Right atrium auricular region (tissue), 2 donors: ENCODE data around the gene SSTR5. TPM values are rescaled to one million over a fixed set of nuclear protein-coding genes. Genes with fewer than 3 reads are reported as not detected.

Experiments used
- DNase-seq: peaks from one replicate; pipeline ENCODE4 v3.0.0-alpha.2; 2019; ENCODE audit warnings: low spot score
- H3K27ac ChIP-seq, 2 donors: fragments of 200-600 bp; sonication (generic); 1 replicate in 1 of 2; 2 replicates in 1 of 2; pipeline ENCODE4 v1.5.1; 2016 to 2019
- H3K27me3 ChIP-seq, 2 donors: fragments of 200-600 bp; sonication (generic); one replicate each; pipeline versions ENCODE4 v1.5.1 to v1.6.0; 2017 to 2019
- H3K36me3 ChIP-seq: fragments of 200-600 bp; sonication (generic); one replicate; pipeline ENCODE4 v1.5.1; 2016
- H3K4me1 ChIP-seq, 2 donors: fragments of 200-600 bp; sonication (generic); one replicate each; pipeline versions ENCODE4 v1.5.1 to v1.6.0; 2017 to 2019
- H3K4me3 ChIP-seq, 2 donors: fragments of 200-600 bp; sonication (generic); 1 replicate in 1 of 2; 2 replicates in 1 of 2; pipeline ENCODE4 v1.5.1; 2017 to 2019; ENCODE audit warnings: mild to moderate bottlenecking in 1 of 2, moderate library complexity in 1 of 2
- H3K9me3 ChIP-seq, 2 donors: fragments of 200-600 bp; sonication (generic); one replicate each; pipeline ENCODE4 v1.5.1; 2019
- CTCF ChIP-seq, 2 donors: fragments of 200-600 bp; sonication (generic); IDR thresholded peaks; one replicate each; pipeline ENCODE4 v1.5.1; 2019; ENCODE audit warnings: antibody characterized with exemption in 2 of 2
- total RNA-seq, 2 donors: library from RNA; depleted of rRNA; stranded (reverse); fragments of >200 nt; gene quantifications; one replicate each; pipeline ENCODE4 v1.1.0, GENCODE V29; 2016

The SSTR5 gene
- total RNA-seq, 2 donors from 2014 or later: 2.7 to 14.1 TPM

GRCh38 chr16:1101573-1102332 is 29.2 kb downstream of the SSTR5 start:
- Histone ChIP-seq H3K27ac (no peak overlapping the region), H3K4me1 (peaks cover 0 to 32% of the 10 kb centered on the region in 2 donors), H3K27me3 (no peaks in the 10 kb centered on the region), H3K9me3 (no peaks in the 10 kb centered on the region), H3K36me3 (no peaks in the 10 kb centered on the region), H3K4me3 (no peak overlapping the region)
- DNase-seq: no peak
- TF ChIP-seq CTCF (IDR thresholded peaks at IDR 0.05): no peak

- TF ChIP-seq CTCF (IDR thresholded peaks at IDR 0.05): no peak
- H3K9me3 ChIP-seq: no peaks in the 10 kb centered on the region
- no peak overlapping the region for H3K4me3 ChIP-seq
- H3K27me3 ChIP-seq: peaks cover 0 to 3% of the 10 kb centered on the region in 2 donors
- H3K36me3 ChIP-seq: no peaks in the 10 kb centered on the region
- peaks cover 0 to 26% of the 10 kb centered on the region in 2 donors for H3K4me1 ChIP-seq
- H3K27ac ChIP-seq: no peak overlapping the region
- DNase-seq: no peak
Measured at GRCh38 chr16:1102333-1102700, 29.8 kb downstream of the SSTR5 start.

- H3K4me3 ChIP-seq: peak overlapping the region in 1 of 2 donors; percentile 28
- peaks cover 0 to 20% of the 10 kb centered on the region in 2 donors for H3K4me1 ChIP-seq
- no peak overlapping the region for H3K27ac ChIP-seq
- no peaks in the 10 kb centered on the region for H3K9me3 ChIP-seq
- DNase-seq: peak; percentile 59
- peak; percentile 58 to 82 for TF ChIP-seq CTCF (IDR thresholded peaks at IDR 0.05)
- H3K27me3 ChIP-seq: peaks cover 3 to 7% of the 10 kb centered on the region in 2 donors
- no peaks in the 10 kb centered on the region for H3K36me3 ChIP-seq
Measured at GRCh38 chr16:1102921-1103635, 30.5 kb downstream of the SSTR5 start.

- no peak for TF ChIP-seq CTCF (IDR thresholded peaks at IDR 0.05)
- no peaks in the 10 kb centered on the region for H3K36me3 ChIP-seq
- H3K27me3 ChIP-seq: peaks cover 3 to 7% of the 10 kb centered on the region in 2 donors
Measured at GRCh38 chr16:1103636-1103980, 31.1 kb downstream of the SSTR5 start.

GRCh38 chr16:1105888-1106620 is 33.5 kb downstream of the SSTR5 start:
- Histone ChIP-seq H3K4me1 (peaks cover 0 to 8% of the 10 kb centered on the region in 2 donors), H3K27me3 (peaks cover 3 to 7% of the 10 kb centered on the region in 2 donors), H3K9me3 (no peaks in the 10 kb centered on the region), H3K4me3 (no peak overlapping the region), H3K27ac (no peak overlapping the region), H3K36me3 (no peaks in the 10 kb centered on the region)
- DNase-seq: no peak
- peak; percentile 63 to 91 for TF ChIP-seq CTCF (IDR thresholded peaks at IDR 0.05)

More at GRCh38 chr16:1103636-1103980, 31.1 kb downstream of the SSTR5 start:
- Histone ChIP-seq H3K4me3 (no peak overlapping the region), H3K4me1 (peaks cover 0 to 14% of the 10 kb centered on the region in 2 donors), H3K27ac (no peak overlapping the region), H3K9me3 (no peaks in the 10 kb centered on the region)
- no peak for DNase-seq
